ENCODE data around the gene POLR2I. TPM values are rescaled to one million over a fixed set of nuclear protein-coding genes. Genes with fewer than 3 reads are reported as not detected.

The POLR2I gene
- total and polyA plus RNA-seq, 9 of the 15 experiments (the other 6 are each of a cell fraction or from before 2014, with no cell fraction given) = 28.0 to 283 (median 123) TPM

DNA sequence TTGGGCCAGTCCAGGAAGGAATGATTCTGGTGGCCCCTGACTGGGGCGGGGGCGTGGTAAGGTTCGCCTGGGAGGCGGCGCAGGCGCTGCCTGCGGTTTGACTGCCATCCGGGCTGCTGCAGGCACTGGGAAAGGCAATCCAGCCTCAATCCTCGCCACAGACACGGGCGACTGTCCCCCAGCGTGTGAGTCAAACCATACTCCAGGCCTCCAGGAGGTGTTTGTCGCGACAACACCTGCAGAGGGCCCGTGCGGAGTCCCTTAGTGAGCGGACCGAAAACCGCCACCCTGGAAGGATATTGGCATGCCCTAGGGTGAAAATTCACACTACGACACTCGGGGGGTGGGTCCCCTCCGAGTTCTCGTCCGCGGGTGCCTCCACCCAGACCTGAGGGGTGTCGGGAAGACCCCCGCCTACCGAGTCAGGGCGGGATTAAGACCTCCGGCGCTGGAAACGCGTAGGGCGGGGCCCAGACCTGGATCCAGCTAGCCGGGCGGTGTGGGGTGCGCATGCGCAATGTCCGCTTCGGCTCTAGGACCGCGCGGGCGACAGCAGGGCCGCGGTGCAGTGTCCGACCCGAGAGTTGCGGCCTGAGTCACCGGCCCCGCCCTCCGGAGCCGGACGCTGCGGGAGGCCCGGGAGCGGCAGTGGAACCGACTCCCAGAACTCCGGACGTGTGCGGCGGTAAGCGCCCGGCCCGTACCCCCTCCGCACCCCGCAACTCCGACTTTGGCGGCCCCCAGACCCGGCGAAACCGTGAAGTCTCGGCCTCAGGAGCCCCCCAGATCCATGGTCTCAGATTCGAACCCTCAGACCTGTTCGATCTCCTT lies 25.0 kb upstream of the POLR2I start, which contains the start of gene CAPNS1 (continued):
- TF ChIP-seq, protein P1, sequence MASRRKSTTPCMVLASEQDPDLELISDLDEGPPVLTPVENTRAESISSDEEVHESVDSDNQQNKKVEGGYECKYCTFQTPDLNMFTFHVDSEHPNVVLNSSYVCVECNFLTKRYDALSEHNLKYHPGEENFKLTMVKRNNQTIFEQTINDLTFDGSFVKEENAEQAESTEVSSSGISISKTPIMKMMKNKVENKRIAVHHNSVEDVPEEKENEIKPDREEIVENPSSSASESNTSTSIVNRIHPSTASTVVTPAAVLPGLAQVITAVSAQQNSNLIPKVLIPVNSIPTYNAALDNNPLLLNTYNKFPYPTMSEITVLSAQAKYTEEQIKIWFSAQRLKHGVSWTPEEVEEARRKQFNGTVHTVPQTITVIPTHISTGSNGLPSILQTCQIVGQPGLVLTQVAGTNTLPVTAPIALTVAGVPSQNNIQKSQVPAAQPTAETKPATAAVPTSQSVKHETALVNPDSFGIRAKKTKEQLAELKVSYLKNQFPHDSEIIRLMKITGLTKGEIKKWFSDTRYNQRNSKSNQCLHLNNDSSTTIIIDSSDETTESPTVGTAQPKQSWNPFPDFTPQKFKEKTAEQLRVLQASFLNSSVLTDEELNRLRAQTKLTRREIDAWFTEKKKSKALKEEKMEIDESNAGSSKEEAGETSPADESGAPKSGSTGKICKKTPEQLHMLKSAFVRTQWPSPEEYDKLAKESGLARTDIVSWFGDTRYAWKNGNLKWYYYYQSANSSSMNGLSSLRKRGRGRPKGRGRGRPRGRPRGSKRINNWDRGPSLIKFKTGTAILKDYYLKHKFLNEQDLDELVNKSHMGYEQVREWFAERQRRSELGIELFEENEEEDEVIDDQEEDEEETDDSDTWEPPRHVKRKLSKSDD (conservative IDR thresholded peaks at IDR 0.05; ENCODE audit: low read length) = 0 out of 2 replicates have a peak, but pooled peaks have one; percentile 26
- TF ChIP-seq, protein P2, sequence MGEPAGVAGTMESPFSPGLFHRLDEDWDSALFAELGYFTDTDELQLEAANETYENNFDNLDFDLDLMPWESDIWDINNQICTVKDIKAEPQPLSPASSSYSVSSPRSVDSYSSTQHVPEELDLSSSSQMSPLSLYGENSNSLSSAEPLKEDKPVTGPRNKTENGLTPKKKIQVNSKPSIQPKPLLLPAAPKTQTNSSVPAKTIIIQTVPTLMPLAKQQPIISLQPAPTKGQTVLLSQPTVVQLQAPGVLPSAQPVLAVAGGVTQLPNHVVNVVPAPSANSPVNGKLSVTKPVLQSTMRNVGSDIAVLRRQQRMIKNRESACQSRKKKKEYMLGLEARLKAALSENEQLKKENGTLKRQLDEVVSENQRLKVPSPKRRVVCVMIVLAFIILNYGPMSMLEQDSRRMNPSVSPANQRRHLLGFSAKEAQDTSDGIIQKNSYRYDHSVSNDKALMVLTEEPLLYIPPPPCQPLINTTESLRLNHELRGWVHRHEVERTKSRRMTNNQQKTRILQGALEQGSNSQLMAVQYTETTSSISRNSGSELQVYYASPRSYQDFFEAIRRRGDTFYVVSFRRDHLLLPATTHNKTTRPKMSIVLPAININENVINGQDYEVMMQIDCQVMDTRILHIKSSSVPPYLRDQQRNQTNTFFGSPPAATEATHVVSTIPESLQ (CRISPR knock-in tag; IDR thresholded peaks at IDR 0.05) = peak; percentile 57
- peak; percentile 77; the same call in 1 of the 2 replicates for TF ChIP-seq POLR2H (tag; IDR thresholded peaks at IDR 0.05; ENCODE audit: low read depth)
- TF ChIP-seq HMG20A (CRISPR knock-in tag; conservative IDR thresholded peaks at IDR 0.05) = no peak
- TF ChIP-seq, protein P3, sequence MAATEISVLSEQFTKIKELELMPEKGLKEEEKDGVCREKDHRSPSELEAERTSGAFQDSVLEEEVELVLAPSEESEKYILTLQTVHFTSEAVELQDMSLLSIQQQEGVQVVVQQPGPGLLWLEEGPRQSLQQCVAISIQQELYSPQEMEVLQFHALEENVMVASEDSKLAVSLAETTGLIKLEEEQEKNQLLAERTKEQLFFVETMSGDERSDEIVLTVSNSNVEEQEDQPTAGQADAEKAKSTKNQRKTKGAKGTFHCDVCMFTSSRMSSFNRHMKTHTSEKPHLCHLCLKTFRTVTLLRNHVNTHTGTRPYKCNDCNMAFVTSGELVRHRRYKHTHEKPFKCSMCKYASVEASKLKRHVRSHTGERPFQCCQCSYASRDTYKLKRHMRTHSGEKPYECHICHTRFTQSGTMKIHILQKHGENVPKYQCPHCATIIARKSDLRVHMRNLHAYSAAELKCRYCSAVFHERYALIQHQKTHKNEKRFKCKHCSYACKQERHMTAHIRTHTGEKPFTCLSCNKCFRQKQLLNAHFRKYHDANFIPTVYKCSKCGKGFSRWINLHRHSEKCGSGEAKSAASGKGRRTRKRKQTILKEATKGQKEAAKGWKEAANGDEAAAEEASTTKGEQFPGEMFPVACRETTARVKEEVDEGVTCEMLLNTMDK (IDR thresholded peaks at IDR 0.05; ENCODE audit: borderline replicate concordance, insufficient read depth, low read depth, low read length, poor library complexity, severe bottlenecking) = no peak
- TF ChIP-seq CC2D1A (IDR thresholded peaks at IDR 0.05) = no peak
- TF ChIP-seq, protein P4, sequence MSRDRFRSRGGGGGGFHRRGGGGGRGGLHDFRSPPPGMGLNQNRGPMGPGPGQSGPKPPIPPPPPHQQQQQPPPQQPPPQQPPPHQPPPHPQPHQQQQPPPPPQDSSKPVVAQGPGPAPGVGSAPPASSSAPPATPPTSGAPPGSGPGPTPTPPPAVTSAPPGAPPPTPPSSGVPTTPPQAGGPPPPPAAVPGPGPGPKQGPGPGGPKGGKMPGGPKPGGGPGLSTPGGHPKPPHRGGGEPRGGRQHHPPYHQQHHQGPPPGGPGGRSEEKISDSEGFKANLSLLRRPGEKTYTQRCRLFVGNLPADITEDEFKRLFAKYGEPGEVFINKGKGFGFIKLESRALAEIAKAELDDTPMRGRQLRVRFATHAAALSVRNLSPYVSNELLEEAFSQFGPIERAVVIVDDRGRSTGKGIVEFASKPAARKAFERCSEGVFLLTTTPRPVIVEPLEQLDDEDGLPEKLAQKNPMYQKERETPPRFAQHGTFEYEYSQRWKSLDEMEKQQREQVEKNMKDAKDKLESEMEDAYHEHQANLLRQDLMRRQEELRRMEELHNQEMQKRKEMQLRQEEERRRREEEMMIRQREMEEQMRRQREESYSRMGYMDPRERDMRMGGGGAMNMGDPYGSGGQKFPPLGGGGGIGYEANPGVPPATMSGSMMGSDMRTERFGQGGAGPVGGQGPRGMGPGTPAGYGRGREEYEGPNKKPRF (IDR thresholded peaks at IDR 0.05; ENCODE audit: low read depth, low read length) = no peak
- TF ChIP-seq, protein P5, sequence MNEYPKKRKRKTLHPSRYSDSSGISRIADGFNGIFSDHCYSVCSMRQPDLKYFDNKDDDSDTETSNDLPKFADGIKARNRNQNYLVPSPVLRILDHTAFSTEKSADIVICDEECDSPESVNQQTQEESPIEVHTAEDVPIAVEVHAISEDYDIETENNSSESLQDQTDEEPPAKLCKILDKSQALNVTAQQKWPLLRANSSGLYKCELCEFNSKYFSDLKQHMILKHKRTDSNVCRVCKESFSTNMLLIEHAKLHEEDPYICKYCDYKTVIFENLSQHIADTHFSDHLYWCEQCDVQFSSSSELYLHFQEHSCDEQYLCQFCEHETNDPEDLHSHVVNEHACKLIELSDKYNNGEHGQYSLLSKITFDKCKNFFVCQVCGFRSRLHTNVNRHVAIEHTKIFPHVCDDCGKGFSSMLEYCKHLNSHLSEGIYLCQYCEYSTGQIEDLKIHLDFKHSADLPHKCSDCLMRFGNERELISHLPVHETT (CRISPR knock-in tag; conservative IDR thresholded peaks at IDR 0.05 in 1 of 2, IDR thresholded peaks at IDR 0.05 in 1 of 2) = peak in 1 of 2 experiments; percentile 64; a peak in 1 of 4 replicates
- TF ChIP-seq, protein P6, sequence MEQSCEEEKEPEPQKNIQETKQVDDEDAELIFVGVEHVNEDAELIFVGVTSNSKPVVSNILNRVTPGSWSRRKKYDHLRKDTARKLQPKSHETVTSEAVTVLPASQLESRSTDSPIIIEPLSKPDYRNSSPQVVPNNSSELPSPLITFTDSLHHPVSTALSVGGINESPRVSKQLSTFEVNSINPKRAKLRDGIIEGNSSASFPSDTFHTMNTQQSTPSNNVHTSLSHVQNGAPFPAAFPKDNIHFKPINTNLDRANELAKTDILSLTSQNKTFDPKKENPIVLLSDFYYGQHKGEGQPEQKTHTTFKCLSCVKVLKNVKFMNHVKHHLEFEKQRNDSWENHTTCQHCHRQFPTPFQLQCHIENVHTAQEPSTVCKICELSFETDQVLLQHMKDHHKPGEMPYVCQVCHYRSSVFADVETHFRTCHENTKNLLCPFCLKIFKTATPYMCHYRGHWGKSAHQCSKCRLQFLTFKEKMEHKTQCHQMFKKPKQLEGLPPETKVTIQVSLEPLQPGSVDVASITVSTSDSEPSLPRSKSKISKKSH (CRISPR knock-in tag; IDR thresholded peaks at IDR 0.05) = no peak
- TF ChIP-seq, protein P7, sequence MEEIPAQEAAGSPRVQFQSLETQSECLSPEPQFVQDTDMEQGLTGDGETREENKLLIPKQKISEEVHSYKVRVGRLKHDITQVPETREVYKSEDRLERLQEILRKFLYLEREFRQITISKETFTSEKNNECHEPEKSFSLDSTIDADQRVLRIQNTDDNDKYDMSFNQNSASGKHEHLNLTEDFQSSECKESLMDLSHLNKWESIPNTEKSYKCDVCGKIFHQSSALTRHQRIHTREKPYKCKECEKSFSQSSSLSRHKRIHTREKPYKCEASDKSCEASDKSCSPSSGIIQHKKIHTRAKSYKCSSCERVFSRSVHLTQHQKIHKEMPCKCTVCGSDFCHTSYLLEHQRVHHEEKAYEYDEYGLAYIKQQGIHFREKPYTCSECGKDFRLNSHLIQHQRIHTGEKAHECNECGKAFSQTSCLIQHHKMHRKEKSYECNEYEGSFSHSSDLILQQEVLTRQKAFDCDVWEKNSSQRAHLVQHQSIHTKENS (CRISPR knock-in tag; IDR thresholded peaks at IDR 0.05) = no peak

Data from K562 (cell line).